Left ventricle myocardium superior (tissue), 1 donor: ENCODE data around the gene PORCN. TPM values are rescaled to one million over a fixed set of nuclear protein-coding genes. Genes with fewer than 3 reads are reported as not detected.
"Not testable (repeated sequence)": the region's sequence is repeated elsewhere in the genome, so short reads cannot be mapped to it uniquely, and the experiment has no call there.

ENCODE experiments used
- ATAC-seq: fragments of 200-7000 bp; cut with Tn5 transposase; one replicate; pipeline ENCODE4 v1.9.1; 2020; ENCODE audit warnings: mild to moderate bottlenecking, moderate library complexity
- DNase-seq: peaks from one replicate; pipeline ENCODE4 v3.0.0-alpha.2; 2020
- intact Hi-C: fragments of 100-400 bp; cut with micrococcal nuclease; formaldehyde crosslinking; loops from one replicate; pipeline ENCODE4 v1.11.0; 2022
- total RNA-seq: library from RNA; stranded (reverse); fragmentation: NEBNext Ultra II Directional; extraction: Animal tissue kit (Norgen Biotek cat#: 25700); gene quantifications from one replicate; pipeline ENCODE4 v1.2.1, GENCODE V29; 2021
- donor health status: DM: no; HTN: yes; CAD: no; lungs with severe emphysema.

Gene PORCN
- total RNA-seq, 1 donor from 2014 or later = 13.2 TPM

GRCh38 chrX:48530736-48531135 is 21.9 kb downstream of the PORCN start:
- DNase-seq = no peak
- ATAC-seq = no peak
- intact Hi-C loops = no loop called here

- ATAC-seq = peak; percentile 80
- no peak for DNase-seq
- intact Hi-C loops = no loop called here
Measured at GRCh38 chrX:48531358-48531959, 22.7 kb downstream of the PORCN start.

DNA sequence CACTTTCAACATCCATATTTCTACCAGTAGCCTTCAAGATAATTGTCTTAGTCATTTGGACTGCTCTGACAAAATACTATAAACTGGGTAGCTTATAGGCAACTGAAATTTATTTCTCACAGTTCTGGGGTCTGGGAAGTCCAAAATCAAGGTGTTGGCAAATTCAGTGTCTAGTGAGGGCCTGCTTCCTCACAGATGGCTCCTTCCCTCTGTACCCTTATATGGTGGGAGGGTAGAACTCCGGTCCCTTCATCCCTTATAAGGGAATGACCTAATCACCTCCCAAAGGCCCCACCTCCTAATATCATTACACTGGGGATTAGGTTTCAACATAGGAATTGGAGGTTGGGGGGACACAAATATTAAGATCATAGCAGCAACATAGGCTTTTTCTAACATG is 23.4 kb downstream of the PORCN start:
- no peak for ATAC-seq
- intact Hi-C loops = no loop called here
- no peak for DNase-seq

DNA sequence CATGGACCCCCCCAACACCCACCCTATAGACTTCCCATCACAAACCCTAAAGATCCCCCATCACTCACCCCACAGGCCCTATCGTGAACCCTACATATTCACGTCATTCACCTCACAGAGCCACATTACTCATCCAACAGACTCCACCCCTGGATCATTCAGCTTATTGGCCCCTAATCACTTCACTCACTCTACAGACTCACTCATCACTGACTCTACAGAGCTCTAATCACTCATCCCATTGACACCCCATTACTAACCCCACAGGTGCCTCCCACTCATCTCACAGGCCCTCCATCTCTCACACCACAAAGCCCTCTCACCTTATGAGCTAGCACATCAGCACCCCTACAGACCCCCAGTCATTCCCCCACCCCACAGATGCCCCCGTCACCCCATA is 24.4 kb downstream of the PORCN start:
- DNase-seq = no peak
- no peak for ATAC-seq
- intact Hi-C loops = no loop called here

DNA sequence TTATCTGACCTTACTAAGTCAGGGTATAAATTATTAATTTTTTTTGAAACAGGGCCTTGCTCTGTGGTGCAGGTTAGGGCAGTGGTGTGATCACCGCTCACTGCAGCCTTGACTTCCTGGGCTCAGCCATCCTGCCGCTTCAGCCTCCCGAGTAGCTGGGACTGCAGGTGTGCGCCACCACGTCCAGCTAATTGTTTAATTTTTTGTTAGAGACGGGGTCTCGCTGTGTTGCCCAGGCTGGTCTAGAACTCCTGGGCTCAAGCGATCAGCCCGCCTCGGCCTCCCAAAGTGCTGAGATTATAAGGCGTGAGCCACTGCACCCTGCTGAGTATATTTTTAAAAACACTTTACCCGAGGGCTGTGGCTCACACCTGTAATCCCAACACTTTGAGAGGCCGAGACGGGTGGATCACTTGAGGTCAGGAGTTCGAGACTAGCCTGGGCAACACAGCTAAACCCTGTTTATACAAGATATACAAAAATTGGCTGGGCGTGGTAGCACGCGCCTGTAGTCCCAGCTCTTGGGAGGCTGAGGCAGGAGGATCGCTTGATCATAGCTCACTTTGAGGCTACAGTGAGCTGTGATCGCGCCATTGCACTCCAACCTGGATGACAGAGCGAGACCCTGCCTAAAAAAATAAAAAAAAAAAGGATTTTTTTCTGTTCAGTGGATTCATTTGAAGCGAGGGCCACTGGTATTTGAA is 30.0 kb downstream of the PORCN start:
- intact Hi-C loops = no loop called here
- no peak for DNase-seq

GRCh38 chrX:48539345-48540027 is 30.7 kb downstream of the PORCN start, which contains the start of gene TBC1D25:
Gene TBC1D25 (plus strand): TSS chrX:48539714. CDS start chrX:48539798, 84 bp downstream.
- intact Hi-C loops = no loop called here

More for the DNA sequence above, 30.0 kb downstream of the PORCN start:
- ATAC-seq = no peak

DNA sequence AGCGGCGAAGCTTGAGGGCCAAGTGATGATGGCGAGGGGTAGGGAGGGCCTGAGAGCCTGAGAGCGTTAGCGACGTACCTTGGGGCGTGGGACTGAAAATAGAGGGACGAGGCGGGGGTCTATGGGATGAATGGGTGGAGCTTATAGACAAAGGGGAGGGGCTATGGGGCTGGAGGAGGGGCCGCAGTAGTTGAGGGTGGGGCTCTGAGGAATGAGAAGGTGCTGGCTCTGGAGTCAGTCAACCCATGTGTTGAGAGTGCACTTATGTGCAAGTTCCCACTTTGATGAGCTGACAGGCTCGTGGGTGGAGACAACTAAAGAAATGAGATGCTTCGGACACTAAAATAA is 31.2 kb downstream of the PORCN start:
- intact Hi-C loops = no loop called here
- ATAC-seq (peak; percentile 74), DNase-seq (peak; percentile 46)

More at GRCh38 chrX:48539345-48540027, 30.7 kb downstream of the PORCN start, which contains the start of gene TBC1D25:
- ATAC-seq (peak; percentile 94), DNase-seq (peak; percentile 96)

GRCh38 chrX:48540480-48540879 is 31.7 kb downstream of the PORCN start:
- ATAC-seq (no peak), DNase-seq (no peak)

GRCh38 chrX:48541140-48541814 is 32.5 kb downstream of the PORCN start:
- intact Hi-C loops = no loop called here
- DNase-seq = no peak
- ATAC-seq = no peak

More at GRCh38 chrX:48540480-48540879, 31.7 kb downstream of the PORCN start:
- intact Hi-C loops = no loop called here

- no peak for ATAC-seq
- intact Hi-C loops = no loop called here
- no peak for DNase-seq
Measured at GRCh38 chrX:48548871-48549270, 40.1 kb downstream of the PORCN start.

GRCh38 chrX:48555731-48556325 is 47.0 kb downstream of the PORCN start:
- intact Hi-C loops, ATAC-seq, DNase-seq: not testable (repeated sequence)

- intact Hi-C loops = no loop called here
- peak; percentile 76 for ATAC-seq
- DNase-seq = no peak
Measured at GRCh38 chrX:48558271-48558670, 49.5 kb downstream of the PORCN start.

GRCh38 chrX:48559636-48560035 is 50.8 kb downstream of the PORCN start:
- DNase-seq (no peak), ATAC-seq (no peak)
- intact Hi-C loops = no loop called here

DNA sequence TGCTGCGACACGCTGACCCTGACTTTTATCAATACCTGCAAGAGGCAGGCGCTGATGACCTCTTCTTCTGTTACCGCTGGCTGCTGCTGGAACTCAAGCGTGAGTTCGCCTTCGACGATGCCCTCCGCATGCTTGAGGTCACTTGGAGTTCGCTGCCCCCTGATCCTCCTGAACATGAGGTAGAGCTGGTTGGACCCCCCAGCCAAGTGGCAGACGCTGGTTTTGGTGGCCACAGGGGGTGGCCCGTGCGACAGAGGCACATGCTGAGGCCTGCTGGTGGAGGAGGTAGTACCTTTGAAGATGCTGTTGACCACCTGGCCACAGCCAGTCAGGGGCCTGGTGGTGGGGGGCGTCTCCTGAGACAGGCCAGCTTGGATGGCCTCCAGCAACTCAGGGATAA is 51.3 kb downstream of the PORCN start:
- intact Hi-C loops = no loop called here
- DNase-seq (no peak), ATAC-seq (no peak)

DNA sequence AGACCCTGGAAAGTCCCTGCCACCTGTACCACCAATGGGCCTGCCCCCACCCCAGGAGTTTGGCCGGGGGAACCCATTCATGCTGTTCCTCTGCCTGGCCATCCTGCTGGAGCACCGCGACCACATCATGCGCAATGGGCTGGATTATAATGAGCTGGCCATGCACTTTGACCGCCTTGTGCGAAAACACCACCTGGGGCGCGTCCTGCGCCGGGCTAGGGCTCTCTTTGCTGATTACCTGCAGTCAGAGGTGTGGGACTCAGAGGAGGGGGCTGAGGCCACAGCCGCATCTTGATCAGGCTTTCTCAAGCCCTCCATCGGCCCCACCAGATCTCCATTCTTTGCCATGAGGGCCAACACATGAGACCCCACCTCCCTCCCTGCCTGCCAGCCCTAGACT is 51.9 kb downstream of the PORCN start:
- ATAC-seq = no peak
- intact Hi-C loops = no loop called here
- no peak for DNase-seq

- DNase-seq (no peak), ATAC-seq (no peak)
- intact Hi-C loops = no loop called here
Measured at GRCh38 chrX:48569958-48570357, 61.2 kb downstream of the PORCN start.
